ENCODE results near the gene HSD11B2. TPM values are rescaled to one million over a fixed set of nuclear protein-coding genes. Genes with fewer than 3 reads are reported as not detected.

The HSD11B2 gene
- total and polyA plus RNA-seq, 2 donors (not counting 3 experiments of a cell fraction or from before 2014, with no cell fraction given) = 0.10 TPM; not detected in 1

DNA sequence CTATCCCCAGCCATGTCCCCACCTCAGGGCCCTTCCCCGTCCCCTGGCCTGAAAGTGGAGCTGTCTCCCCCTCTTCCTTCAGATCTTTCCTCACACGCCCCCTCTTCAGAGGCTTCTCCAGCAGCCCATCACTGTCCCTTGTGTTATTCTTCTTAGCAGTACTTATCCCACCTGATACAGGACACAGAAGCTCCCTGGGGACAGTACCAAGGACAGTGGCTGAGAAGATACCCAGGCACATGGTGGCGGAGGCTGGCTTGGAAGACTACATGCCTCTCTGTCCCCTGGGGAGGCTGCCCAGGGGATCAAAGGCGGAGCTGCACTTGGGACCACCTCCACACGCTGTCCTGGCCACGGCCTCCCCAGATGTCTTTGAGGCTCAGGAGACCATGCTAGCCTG, 23.9 kb downstream of the HSD11B2 start:
- no peaks in the 10 kb centered on the region for H3K79me2 ChIP-seq (ENCODE audit: control insufficient read depth, insufficient read depth, low read length)
- H3K9ac ChIP-seq (replicated peaks; ENCODE audit: extremely low read depth, insufficient read depth, low read length) = no peak overlapping the region
- ChIA-PET CTCF (interaction anchor here (0.7 kb wide), 2 partner anchors 23 to 194 kb away, joined by 3 to 4 read pairs; no protein-coding TSS in a partner anchor), POLR2A (no interaction called here)
- intact Hi-C loops (cut with micrococcal nuclease) = no loop called here
- BruUV-seq (replicated peaks) = no TSS peak
- no peaks in the 10 kb centered on the region for H3K27me3 ChIP-seq (ENCODE audit: control insufficient read depth in 2 of 2, insufficient read depth in 2 of 2, low read length in 2 of 2)
- no peak overlapping the region for H3K4me3 ChIP-seq (replicated peaks in 1 of 3; ENCODE audit: insufficient read depth in 1 of 3, low read depth in 1 of 3, low read length in 3 of 3)
- H3K9me1 ChIP-seq (replicated peaks; ENCODE audit: control insufficient read depth, extremely low read depth, insufficient read depth, low read length) = no peaks in the 10 kb centered on the region
- H4K20me1 ChIP-seq (replicated peaks; ENCODE audit: control insufficient read depth, extremely low read depth, insufficient read depth, low read length) = no peaks in the 10 kb centered on the region
- H3K36me3 ChIP-seq (ENCODE audit: control insufficient read depth in 2 of 2, extremely low read depth in 1 of 2, insufficient read depth in 2 of 2, low read length in 2 of 2) = peaks cover 0 to 25% of the 10 kb centered on the region in 2 experiments
- DNase-seq (ENCODE audit: low read depth, low spot score) (no peak), FAIRE-seq (no peak)
- TF ChIP-seq POLR2AphosphoS5 (IDR thresholded peaks at IDR 0.05; ENCODE audit: insufficient read depth, low read depth, low read length) (no peak), POLR2A (IDR thresholded peaks at IDR 0.05; ENCODE audit: low read depth, low read length) (no peak), EZH2 (IDR thresholded peaks at IDR 0.05; ENCODE audit: borderline replicate concordance, low read depth, low read length, severe bottlenecking) (no peak), FOS (IDR thresholded peaks at IDR 0.05; ENCODE audit: borderline replicate concordance, insufficient read depth, low read length) (no peak), JUN (IDR thresholded peaks at IDR 0.05; ENCODE audit: borderline replicate concordance, insufficient read depth, insufficient read length, low read depth) (no peak), MYC (IDR thresholded peaks at IDR 0.05; ENCODE audit: low read depth, low read length) (no peak), GATA2 (IDR thresholded peaks at IDR 0.05; ENCODE audit: insufficient read depth, insufficient read length, low read depth, low read length) (no peak)
- TF ChIP-seq, protein P1, sequence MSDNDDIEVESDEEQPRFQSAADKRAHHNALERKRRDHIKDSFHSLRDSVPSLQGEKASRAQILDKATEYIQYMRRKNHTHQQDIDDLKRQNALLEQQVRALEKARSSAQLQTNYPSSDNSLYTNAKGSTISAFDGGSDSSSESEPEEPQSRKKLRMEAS (IDR thresholded peaks at IDR 0.05; ENCODE audit: insufficient read depth, insufficient read length) = no peak
- TF ChIP-seq, protein P2, sequence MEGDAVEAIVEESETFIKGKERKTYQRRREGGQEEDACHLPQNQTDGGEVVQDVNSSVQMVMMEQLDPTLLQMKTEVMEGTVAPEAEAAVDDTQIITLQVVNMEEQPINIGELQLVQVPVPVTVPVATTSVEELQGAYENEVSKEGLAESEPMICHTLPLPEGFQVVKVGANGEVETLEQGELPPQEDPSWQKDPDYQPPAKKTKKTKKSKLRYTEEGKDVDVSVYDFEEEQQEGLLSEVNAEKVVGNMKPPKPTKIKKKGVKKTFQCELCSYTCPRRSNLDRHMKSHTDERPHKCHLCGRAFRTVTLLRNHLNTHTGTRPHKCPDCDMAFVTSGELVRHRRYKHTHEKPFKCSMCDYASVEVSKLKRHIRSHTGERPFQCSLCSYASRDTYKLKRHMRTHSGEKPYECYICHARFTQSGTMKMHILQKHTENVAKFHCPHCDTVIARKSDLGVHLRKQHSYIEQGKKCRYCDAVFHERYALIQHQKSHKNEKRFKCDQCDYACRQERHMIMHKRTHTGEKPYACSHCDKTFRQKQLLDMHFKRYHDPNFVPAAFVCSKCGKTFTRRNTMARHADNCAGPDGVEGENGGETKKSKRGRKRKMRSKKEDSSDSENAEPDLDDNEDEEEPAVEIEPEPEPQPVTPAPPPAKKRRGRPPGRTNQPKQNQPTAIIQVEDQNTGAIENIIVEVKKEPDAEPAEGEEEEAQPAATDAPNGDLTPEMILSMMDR (IDR thresholded peaks at IDR 0.05; ENCODE audit: extremely low read depth in 1 of 2, insufficient read depth in 1 of 2, low read depth in 1 of 2, low read length in 2 of 2) = no peak
- dilution Hi-C loops (cut with MboI; ENCODE audit: extremely low pct_ligation_motif_present, low sequenced_read_pairs) = no loop called here
- H3K4me1 ChIP-seq (ENCODE audit: control insufficient read depth, extremely low read depth, insufficient read depth, low read length) = peaks cover 11% of the 10 kb centered on the region
- H3K9me3 ChIP-seq (replicated peaks; ENCODE audit: control insufficient read depth, insufficient read depth, low read length) = no peaks in the 10 kb centered on the region
- no peak overlapping the region for H3K27ac ChIP-seq (ENCODE audit: insufficient read depth, low read depth, low read length)
- no peak overlapping the region for H3K4me2 ChIP-seq (ENCODE audit: insufficient read depth, low read length)
- no peak overlapping the region for H2AFZ ChIP-seq (ENCODE audit: low read depth, low read length)
